22Rv1 (cell line): ENCODE data around the gene CYB561D1.

Experiments used
- H3K27ac ChIP-seq: fragments of 450-650 bp; 2 replicates; pipeline ENCODE4 v1.5.1; 2017
- CTCF ChIP-seq: fragments of 450-650 bp; IDR thresholded peaks from 2 replicates; pipeline ENCODE4 v1.5.1; 2017; ENCODE audit warnings: mild to moderate bottlenecking
- ZFX ChIP-seq: fragments of 450-650 bp; IDR thresholded peaks from 2 replicates; pipeline ENCODE4 v1.6.1; 2017; ENCODE audit warnings: antibody characterized with exemption, borderline replicate concordance

CYB561D1 gene

DNA sequence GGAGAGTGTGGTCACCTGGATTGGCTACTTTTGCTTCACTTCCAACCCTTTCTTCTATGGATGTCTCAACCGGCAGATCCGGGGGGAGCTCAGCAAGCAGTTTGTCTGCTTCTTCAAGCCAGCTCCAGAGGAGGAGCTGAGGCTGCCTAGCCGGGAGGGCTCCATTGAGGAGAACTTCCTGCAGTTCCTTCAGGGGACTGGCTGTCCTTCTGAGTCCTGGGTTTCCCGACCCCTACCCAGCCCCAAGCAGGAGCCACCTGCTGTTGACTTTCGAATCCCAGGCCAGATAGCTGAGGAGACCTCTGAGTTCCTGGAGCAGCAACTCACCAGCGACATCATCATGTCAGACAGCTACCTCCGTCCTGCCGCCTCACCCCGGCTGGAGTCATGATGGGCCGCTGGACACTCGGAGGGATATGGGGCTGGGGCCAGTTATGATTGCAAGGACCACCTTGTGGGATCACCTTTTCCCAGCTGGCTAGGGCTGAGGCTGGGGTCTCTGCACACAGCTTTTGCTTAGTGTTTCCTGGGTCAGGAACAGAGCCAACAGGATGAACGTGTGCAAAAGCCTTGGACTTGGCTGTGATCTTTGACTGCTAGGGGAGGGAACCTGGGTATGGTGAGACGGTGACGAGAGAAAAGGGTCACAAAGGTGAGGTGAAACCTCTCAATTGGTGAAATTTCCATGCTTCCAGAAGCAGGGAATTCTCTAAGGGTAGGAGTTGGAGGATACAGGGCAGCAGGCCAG lies 50.3 kb downstream of the CYB561D1 start:
- no peak overlapping the region for H3K27ac ChIP-seq
- TF ChIP-seq CTCF = no peak
- no peak for TF ChIP-seq ZFX

DNA sequence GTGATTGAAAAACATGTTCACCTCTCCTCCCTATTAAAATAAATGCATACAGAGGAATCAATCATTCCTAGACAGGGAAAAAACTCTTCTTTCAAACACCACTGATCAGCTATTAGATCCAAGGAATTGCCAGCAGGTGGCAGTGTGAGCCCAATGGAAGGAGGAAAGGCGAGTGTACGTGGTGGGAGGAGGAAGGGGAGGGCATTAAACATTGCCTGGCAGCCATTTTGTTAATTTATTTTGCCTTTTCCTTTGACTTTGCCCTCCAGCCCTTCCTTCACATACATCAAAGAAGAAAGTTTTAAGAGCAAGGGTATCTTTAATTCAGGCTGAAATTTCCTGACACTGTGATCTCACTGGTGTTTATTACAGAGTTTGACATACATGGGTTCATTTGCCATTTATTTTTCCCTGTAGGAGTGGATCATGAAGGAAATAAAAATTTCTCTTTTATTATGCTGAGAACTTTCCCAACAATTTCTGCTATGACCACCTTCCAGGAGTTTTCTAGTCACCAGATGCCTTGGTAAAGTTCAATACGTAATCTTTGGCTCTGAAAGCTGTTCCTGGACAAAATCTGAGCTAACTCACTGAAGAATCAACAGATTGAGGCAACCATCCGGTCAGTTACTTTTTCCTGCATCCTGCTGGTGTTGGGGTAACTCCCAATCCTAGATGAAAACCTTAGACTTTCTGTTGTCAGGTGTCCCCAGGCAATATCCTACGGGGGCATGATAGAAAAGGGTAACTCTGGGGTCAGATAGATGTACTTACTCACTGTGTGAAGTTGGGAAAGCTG lies 52.6 kb downstream of the CYB561D1 start:
- H3K27ac ChIP-seq = peak overlapping the region; percentile 81
- no peak for TF ChIP-seq ZFX
- peak; percentile 88 for TF ChIP-seq CTCF

GRCh38 chr1:109547463-109548320 lies 53.8 kb downstream of the CYB561D1 start:
- no peak for TF ChIP-seq CTCF
- no peak for TF ChIP-seq ZFX

DNA sequence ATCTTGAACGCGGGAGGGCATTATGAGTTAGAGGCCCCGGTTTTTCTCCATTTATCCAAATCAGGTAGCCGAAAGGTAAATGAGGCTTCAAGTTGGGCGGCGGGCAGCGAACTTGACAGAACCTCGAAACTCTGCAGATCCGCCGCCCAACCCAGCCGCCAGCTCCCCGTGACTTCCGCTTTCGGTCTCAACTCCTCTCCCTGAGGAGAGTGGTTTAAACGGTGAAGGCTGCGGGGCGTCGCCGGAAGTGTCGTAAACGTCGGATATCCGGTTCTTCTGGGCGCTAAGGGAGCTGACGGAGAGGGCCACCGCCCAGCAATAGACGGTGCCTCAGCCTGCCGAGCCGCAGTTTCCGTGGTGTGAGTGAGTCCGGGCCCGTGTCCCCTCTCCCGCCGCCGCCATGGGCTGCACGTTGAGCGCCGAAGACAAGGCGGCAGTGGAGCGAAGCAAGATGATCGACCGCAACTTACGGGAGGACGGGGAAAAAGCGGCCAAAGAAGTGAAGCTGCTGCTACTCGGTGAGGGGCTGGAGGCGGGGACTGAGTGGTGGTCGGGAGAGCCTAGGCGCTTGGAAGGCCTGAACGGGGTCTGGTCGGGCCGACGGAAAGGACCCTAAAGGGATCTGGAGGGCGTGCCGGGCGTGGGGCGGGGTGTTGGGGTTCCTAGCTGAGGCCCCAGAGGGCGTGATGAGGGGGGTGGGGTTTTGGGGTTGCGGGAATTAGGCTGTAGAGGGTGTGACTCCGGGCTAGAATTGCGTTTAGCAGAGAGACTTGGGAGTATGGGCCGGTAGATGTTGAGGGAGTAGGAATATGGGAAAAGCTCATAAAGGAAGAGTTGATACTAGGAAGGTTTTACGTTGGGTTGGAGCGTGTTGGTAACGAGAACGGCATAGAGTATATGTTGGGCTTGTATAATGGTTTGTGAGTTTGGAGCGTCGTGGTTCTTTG lies 54.7 kb downstream of the CYB561D1 start, which contains the start of gene GNAI3:
Gene GNAI3 (plus strand): TSS at position 295 of the 947 bp plus-strand sequence. CDS start 106 bp downstream, at position 401.
- peak within 1 kb of the TSS; percentile 81 for H3K27ac ChIP-seq

More at GRCh38 chr1:109547463-109548320, 53.8 kb downstream of the CYB561D1 start:
- peak overlapping the region; percentile 81 for H3K27ac ChIP-seq

More for the DNA sequence above, 54.7 kb downstream of the CYB561D1 start, which contains the start of gene GNAI3:
- TF ChIP-seq ZFX (no peak), CTCF (no peak)
